Activated CD8-positive, alpha-beta T cell treated with anti-CD3 and anti-CD28 coated beads, Interleukin-2, amount 10 ng/mL, durations not matched to agents 7 days and 5 days (primary cell): Measurements from ENCODE around the gene ADO. TPM values are rescaled to one million over a fixed set of nuclear protein-coding genes. Genes with fewer than 3 reads are reported as not detected.
A peak's percentile ranks its signal among the peaks of the same experiment; 100 is the strongest.

Experiments
- ATAC-seq: fragments of 150-1000 bp; cut with Tn5 transposase; one replicate; pipeline ENCODE4 v1.10.0; 2021; ENCODE audit warnings: moderate library complexity
- CTCF ChIA-PET: fragments of 350-600 bp; sonication (Branson Sonifier 250); formaldehyde crosslinking; loops from one replicate; lab custom pipeline; 2021; ENCODE audit warnings: antibody characterized with exemption; lab: Charles Lee
- POLR2A ChIA-PET: fragments of 350-600 bp; sonication (Branson Sonifier 250); formaldehyde crosslinking; loops from one replicate; lab custom pipeline; 2021; ENCODE audit warnings: antibody characterized with exemption; lab: Charles Lee
- DNase-seq: peaks from one replicate; pipeline ENCODE4 v3.0.0-alpha.2; 2020
- H3K27ac Mint-ChIP-seq: one replicate; pipeline ENCODE4 v1.8.0; 2021; ENCODE audit warnings: mild to moderate bottlenecking, mixed read lengths
- H3K27me3 Mint-ChIP-seq: one replicate; pipeline ENCODE4 v1.8.0; 2021; ENCODE audit warnings: low read depth, mixed read lengths
- H3K36me3 Mint-ChIP-seq: one replicate; pipeline ENCODE4 v1.8.0; 2021; ENCODE audit warnings: low read depth, mixed read lengths
- H3K4me1 Mint-ChIP-seq: one replicate; pipeline ENCODE4 v1.8.0; 2021; ENCODE audit warnings: low read depth, mixed read lengths
- H3K4me3 Mint-ChIP-seq: one replicate; pipeline ENCODE4 v1.8.0; 2021; ENCODE audit warnings: mild to moderate bottlenecking, mixed read lengths
- H3K9me3 Mint-ChIP-seq: one replicate; pipeline ENCODE4 v1.8.0; 2022; ENCODE audit warnings: mixed read lengths; ENCODE audit not compliant: insufficient read depth
- total RNA-seq, 2 experiments: library from RNA; stranded (reverse); gene quantifications; one replicate each; pipeline ENCODE4 v1.2.3, GENCODE V29; 2021

Gene ADO
- total RNA-seq, 2 experiments from 2014 or later: 22.2 to 22.6 TPM

DNA sequence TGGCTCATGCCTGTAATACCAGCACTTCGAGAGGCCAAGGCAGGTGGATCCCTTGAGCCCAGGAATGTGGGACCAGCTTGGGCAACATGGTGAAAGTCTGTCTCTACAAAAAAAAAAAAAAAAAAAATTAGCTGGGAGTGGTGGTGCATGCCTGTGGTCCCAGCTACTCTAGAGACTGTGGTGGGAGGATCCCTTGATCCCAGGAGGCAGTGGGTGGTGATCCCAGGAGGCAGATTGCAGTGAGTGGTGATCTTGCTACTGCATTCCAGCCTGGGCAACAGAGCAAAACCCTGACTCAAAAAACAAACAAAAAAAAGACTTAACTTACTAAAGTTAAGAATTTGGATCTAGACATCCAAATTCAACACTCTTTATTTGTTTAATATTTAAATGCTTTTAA, 10.2 kb upstream of the ADO start:
- no peak for DNase-seq
- H3K4me1 Mint-ChIP-seq: no peaks in the 10 kb centered on the region
- H3K36me3 Mint-ChIP-seq: no peaks in the 10 kb centered on the region
- no peak overlapping the region for H3K4me3 Mint-ChIP-seq
- ChIA-PET POLR2A (no interaction called here), CTCF (interaction anchor here (0.6 kb wide), 1 partner anchor 9 kb away, joined by 3 read pairs; no protein-coding TSS in a partner anchor)
- no peaks in the 10 kb centered on the region for H3K9me3 Mint-ChIP-seq
- ATAC-seq: no peak
- H3K27ac Mint-ChIP-seq: no peak overlapping the region
- H3K27me3 Mint-ChIP-seq: peaks cover 36% of the 10 kb centered on the region

DNA sequence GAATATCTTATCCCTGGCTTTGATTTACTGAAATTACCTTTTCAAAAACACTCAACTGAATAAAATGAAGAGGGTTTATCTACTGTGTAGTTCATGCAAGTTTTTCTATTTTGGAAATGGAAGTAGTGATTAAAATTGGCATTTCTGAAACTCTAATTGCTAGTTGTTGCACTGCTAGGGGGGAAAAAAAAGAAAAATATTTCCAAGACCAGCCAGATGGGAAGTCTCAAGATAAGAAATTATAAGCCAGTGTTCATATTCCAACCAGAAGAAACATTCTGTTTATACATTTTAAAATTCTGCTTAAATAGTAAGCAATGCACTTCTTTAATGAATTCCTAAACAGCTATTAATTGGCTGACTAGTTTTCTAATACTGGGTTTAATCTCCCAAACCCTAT, 9.4 kb upstream of the ADO start:
- ATAC-seq (no peak), DNase-seq (no peak)
- H3K27ac Mint-ChIP-seq: no peak overlapping the region
- no peak overlapping the region for H3K4me3 Mint-ChIP-seq
- peaks cover 39% of the 10 kb centered on the region for H3K27me3 Mint-ChIP-seq
- no peaks in the 10 kb centered on the region for H3K9me3 Mint-ChIP-seq
- ChIA-PET CTCF (interaction anchor here (0.6 kb wide), 1 partner anchor 10 kb away, joined by 3 read pairs; no protein-coding TSS in a partner anchor), POLR2A (no interaction called here)
- no peaks in the 10 kb centered on the region for H3K36me3 Mint-ChIP-seq
- no peaks in the 10 kb centered on the region for H3K4me1 Mint-ChIP-seq

DNA sequence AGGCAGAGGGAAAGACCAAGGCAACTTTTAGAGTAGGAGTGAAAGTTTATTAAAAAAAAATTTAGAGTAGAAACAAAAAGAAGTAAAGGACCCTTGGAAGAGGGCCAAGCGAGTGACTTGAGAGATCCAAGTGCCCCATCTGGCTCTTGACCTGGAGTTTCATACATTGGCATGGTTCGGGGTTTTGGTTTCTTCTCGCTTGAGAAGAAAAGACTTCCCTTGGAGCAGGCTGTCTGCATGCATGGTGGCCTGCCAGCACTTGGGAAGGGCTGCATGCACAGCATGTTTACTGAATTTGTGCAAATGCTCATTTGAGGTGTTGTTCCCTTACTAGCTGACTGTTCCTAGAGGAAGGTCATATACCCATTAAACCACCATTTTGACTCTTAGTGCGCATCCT, 8.8 kb upstream of the ADO start:
- no peak for ATAC-seq
- Mint-ChIP-seq H3K27me3 (peaks cover 43% of the 10 kb centered on the region), H3K4me1 (no peaks in the 10 kb centered on the region), H3K27ac (no peak overlapping the region), H3K9me3 (no peaks in the 10 kb centered on the region), H3K4me3 (no peak overlapping the region), H3K36me3 (no peaks in the 10 kb centered on the region)
- no peak for DNase-seq
- ChIA-PET POLR2A (no interaction called here), CTCF (interaction anchor here (1.2 kb wide), 1 partner anchor 9 kb away, joined by 3 read pairs; no protein-coding TSS in a partner anchor)

DNA sequence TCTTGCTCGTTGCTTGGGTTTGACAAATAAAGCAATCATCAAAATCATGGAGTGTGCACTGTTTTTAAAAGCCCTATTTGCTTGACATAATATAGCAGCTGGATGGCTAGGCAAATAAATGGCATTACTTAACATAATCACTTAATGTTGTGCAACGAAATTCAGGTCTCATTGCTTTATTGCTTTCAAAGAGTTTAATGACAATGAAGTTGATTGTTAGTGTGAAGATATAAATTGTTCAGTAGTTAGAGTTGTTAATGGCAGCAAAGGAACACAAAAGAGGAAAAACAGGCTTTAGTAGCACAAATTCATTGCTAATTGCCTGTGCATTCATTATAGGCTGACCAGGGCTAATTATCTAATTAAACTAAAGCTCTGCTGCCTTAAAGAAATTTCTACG, 7.6 kb upstream of the ADO start:
- Mint-ChIP-seq H3K9me3 (no peaks in the 10 kb centered on the region), H3K27ac (no peak overlapping the region), H3K27me3 (peaks cover 40% of the 10 kb centered on the region), H3K4me3 (no peak overlapping the region), H3K36me3 (no peaks in the 10 kb centered on the region), H3K4me1 (no peaks in the 10 kb centered on the region)
- DNase-seq (no peak), ATAC-seq (no peak)
- ChIA-PET POLR2A (interaction anchor here (1.0 kb wide), 1 partner anchor 26 kb away, joined by 3 read pairs; no protein-coding TSS in a partner anchor), CTCF (interaction anchor here (0.8 to 1.2 kb wide), 2 partner anchors 10 to 11 kb away, joined by 3 read pairs; no protein-coding TSS in a partner anchor)

DNA sequence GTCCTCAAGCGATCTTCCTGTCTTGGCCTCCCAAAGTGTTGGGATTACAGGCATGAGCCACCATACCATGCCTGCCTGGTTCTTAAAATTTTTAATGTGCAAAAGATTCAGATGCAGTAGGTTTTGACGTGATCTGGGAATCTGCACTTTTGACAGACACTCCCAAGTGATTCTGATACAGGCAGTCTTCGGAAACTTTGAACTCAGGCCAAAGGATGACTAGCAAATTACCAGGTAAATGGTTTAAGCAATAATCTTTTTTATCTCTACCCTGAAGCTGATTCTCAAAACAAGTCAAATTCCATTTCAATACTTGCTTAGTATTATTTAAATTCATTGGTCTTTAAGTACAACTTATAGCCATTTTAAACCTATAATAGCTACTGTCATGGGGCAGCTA, 2.6 kb upstream of the ADO start:
- Mint-ChIP-seq H3K4me3 (no peak overlapping the region), H3K27me3 (peaks cover 26% of the 10 kb centered on the region), H3K36me3 (peaks cover 16% of the 10 kb centered on the region), H3K4me1 (peaks cover 20% of the 10 kb centered on the region), H3K27ac (no peak overlapping the region), H3K9me3 (no peaks in the 10 kb centered on the region)
- POLR2A ChIA-PET: no interaction called here
- DNase-seq (no peak), ATAC-seq (no peak)
- CTCF ChIA-PET: interaction anchor here (6.5 kb wide), 1 partner anchor 16 kb away, joined by 40 read pairs; the partner anchor contains the start of gene EGR2

DNA sequence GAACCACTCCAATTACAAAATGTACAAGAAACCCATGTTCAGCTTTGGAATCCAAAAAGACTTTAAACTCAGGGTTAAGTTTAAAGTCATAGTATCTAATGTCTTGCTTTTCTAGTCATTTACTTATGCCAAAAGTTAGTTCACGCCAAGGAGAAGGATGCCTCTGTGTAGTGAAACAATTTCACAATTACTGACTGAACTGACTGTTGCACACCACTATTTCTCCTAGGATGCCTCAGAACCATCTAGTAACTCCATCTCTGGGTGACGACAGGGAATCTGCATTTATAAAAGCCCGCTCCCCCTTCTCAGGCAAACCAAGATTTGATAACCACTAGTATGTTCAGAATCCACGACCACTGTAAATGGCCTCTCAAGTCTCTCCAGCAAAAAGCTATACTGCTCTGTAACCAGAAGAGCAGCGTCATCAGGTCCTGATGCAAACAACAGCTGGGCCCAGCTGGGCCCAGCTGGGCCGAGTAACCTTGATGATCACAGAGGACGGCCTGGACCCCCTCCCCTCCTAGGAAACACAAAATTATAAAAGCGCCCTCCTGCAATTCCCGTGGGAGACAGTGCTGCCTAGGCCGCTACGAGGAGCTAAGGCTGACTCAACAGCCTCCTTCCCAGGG, 680 bp upstream of the ADO start:
- H3K4me1 Mint-ChIP-seq: peaks cover 39% of the 10 kb centered on the region
- POLR2A ChIA-PET: interaction anchor here (0.7 to 5.6 kb wide), 5 partner anchors 13 to 465 kb away, joined by 3 to 36 read pairs (median 4); partner anchors contain the start of gene EGR2
- no peak for ATAC-seq

DNA sequence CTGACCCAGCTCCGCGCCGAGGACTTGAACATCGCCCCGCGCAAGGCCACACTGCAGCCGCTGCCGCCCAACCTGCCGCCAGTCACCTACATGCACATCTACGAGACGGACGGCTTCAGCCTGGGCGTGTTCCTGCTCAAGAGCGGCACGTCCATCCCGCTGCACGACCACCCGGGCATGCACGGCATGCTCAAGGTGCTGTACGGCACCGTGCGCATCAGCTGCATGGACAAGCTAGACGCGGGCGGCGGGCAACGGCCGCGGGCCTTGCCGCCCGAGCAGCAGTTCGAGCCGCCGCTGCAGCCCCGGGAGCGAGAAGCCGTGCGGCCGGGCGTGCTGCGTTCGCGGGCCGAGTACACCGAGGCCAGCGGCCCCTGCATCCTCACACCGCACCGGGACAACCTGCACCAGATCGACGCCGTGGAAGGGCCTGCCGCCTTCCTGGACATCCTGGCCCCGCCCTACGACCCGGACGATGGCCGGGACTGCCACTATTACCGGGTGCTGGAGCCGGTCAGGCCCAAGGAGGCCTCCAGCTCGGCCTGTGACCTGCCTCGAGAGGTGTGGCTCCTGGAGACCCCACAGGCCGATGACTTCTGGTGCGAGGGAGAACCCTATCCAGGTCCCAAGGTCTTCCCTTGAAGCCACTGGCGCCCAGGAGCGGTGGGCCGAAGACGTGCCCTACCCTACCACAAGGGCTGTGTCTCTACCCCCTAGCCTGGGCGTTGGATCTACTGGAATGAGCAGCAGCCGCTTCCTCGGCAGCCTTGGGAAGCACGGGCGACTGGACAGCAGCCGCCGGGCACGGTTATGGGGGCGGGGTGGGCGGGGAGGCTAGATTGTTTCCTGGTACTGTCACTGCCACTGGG, 945 bp downstream of the ADO start:
- Mint-ChIP-seq H3K9me3 (no peaks in the 10 kb centered on the region), H3K4me3 (peak overlapping the region; percentile 91), H3K27me3 (peaks cover 1% of the 10 kb centered on the region), H3K36me3 (peaks cover 41% of the 10 kb centered on the region), H3K4me1 (peaks cover 53% of the 10 kb centered on the region), H3K27ac (peak overlapping the region; percentile 91)
- ChIA-PET CTCF (interaction anchor here (0.7 to 6.5 kb wide), 12 partner anchors 12 to 361 kb away, joined by 3 to 40 read pairs (median 3); partner anchors contain the start of gene EGR2), POLR2A (interaction anchor here (1.2 to 5.6 kb wide), 5 partner anchors 12 to 463 kb away, joined by 3 to 36 read pairs (median 4); partner anchors contain the start of gene EGR2)
- DNase-seq: no peak
- ATAC-seq: peak; percentile 43

More for the DNA sequence above, 680 bp upstream of the ADO start:
- Mint-ChIP-seq H3K9me3 (no peaks in the 10 kb centered on the region), H3K27ac (peak overlapping the region; percentile 100), H3K27me3 (peaks cover 11% of the 10 kb centered on the region), H3K36me3 (peaks cover 36% of the 10 kb centered on the region), H3K4me3 (peak overlapping the region; percentile 93)
- CTCF ChIA-PET: interaction anchor here (0.7 to 6.5 kb wide), 7 partner anchors 14 to 354 kb away, joined by 3 to 40 read pairs (median 4); partner anchors contain the start of gene EGR2
- DNase-seq: no peak

DNA sequence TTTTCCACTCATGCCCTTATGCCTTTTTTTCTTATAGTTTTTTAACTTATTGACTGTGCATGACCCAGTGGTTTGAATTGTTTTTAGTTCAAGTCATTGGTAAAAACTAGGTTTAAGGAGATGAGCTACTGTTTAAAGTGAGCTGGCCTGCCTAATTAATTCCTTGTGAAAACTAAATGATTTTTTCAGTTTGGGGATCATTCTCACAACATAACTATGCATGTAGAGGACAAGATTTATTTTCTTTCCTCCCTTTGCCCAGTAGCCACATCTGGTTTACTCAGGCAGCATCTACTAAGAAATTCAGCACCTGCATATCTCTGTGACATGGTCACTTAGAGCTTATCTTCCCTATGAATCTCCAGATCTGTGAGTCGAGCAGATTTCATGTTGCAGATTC, 1.7 kb downstream of the ADO start:
- ChIA-PET POLR2A (interaction anchor here (1.2 to 5.6 kb wide), 2 partner anchors 11 to 125 kb away, joined by 3 to 36 read pairs; partner anchors contain the start of gene EGR2), CTCF (interaction anchor here (0.8 to 3.6 kb wide), 12 partner anchors 11 to 914 kb away, joined by 3 to 27 read pairs (median 3); partner anchors contain the start of gene EGR2)
- DNase-seq (no peak), ATAC-seq (no peak)
- Mint-ChIP-seq H3K4me1 (peaks cover 61% of the 10 kb centered on the region), H3K27ac (peak overlapping the region; percentile 74), H3K36me3 (peaks cover 47% of the 10 kb centered on the region), H3K4me3 (peak overlapping the region; percentile 91), H3K27me3 (no peaks in the 10 kb centered on the region), H3K9me3 (no peaks in the 10 kb centered on the region)

DNA sequence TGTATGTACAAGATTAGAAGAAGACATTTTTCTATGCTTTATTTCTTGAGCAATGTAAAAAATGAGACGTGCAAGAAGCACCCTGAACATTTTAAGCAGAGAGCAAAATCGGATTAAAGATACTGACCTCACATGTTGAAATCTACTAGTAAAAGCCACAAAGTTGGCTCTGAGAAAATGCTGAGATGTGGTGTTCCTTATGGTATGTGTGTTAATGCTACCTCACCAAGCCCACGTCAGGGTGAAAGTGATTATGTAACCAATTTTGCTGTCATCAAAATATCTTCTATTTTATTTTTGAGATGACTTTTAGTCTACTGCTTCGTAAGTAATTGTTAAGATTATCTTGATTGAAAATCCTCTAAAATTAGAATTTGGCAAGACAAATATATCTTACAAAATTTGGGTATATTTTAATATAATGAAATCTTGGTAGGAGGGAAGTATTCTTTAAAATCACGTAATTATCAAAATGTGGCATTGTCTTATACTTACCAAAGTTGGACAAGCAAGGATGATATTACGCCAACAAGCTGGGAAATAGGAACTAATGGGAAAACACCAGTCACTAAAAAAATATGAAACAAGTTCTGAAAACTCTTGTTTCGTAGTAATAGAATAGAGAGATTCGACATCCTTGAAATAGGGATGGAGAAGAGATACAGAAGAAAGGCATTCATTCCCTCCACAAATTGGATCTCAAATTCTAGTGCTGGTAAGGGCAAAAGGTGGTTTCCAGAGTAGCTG, 5.8 kb downstream of the ADO start:
- CTCF ChIA-PET: interaction anchor here (1.0 to 1.9 kb wide), 4 partner anchors 10 to 274 kb away, joined by 3 to 8 read pairs (median 4); no protein-coding TSS in a partner anchor
- POLR2A ChIA-PET: interaction anchor here (0.9 kb wide), 1 partner anchor 199 kb away, joined by 3 read pairs; no protein-coding TSS in a partner anchor
- no peaks in the 10 kb centered on the region for H3K9me3 Mint-ChIP-seq
- H3K27ac Mint-ChIP-seq: no peak overlapping the region
- peaks cover 82% of the 10 kb centered on the region for H3K4me1 Mint-ChIP-seq
- no peak for ATAC-seq
- DNase-seq: no peak
- peaks cover 19% of the 10 kb centered on the region for H3K27me3 Mint-ChIP-seq
- H3K36me3 Mint-ChIP-seq: peaks cover 48% of the 10 kb centered on the region
- H3K4me3 Mint-ChIP-seq: no peak overlapping the region

DNA sequence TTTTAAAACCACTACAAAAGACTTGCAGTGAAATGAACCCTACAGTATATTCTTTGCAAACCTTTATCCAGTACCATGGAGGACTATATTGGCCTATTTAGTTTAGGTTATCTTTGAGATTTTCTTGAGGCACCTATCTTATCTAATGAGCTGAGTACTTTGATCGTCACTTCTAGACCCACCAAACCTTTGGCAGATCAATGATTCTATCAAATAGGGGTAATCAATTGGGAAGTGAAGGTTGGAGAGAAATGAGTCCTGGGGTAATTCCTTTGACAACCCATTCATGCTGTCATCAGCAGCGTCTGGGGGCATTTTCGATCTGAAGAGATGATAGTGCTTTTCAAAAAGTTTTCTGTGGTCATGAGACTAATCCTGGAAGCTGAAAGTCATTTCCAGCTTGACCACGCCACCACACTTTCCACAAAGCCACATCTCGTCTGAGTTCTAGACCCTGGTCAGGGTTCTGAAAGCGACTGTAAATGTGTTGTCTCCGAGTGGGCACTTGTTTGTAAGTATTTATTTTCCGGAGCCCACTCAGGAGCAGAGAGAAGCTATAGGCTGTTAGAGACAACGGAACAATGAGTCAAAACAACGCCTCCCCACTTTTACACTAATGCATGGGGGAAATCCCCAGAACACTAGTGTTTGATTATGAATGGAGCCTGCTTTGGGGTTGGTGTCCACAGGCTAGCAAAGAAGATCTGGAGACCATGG, 6.8 kb downstream of the ADO start:
- Mint-ChIP-seq H3K36me3 (peaks cover 40% of the 10 kb centered on the region), H3K27ac (no peak overlapping the region), H3K4me1 (peaks cover 87% of the 10 kb centered on the region), H3K27me3 (peaks cover 26% of the 10 kb centered on the region), H3K9me3 (no peaks in the 10 kb centered on the region), H3K4me3 (peak overlapping the region; percentile 12)
- DNase-seq (peak; percentile 67), ATAC-seq (peak; percentile 7)
- ChIA-PET POLR2A (interaction anchor here (1.1 to 2.2 kb wide), 2 partner anchors 78 to 174 kb away, joined by 4 to 11 read pairs; no protein-coding TSS in a partner anchor), CTCF (interaction anchor here (0.6 to 1.9 kb wide), 8 partner anchors 11 to 273 kb away, joined by 3 to 8 read pairs (median 4); no protein-coding TSS in a partner anchor)
